GM23338 (cell line): ENCODE results near the gene REG1B. TPM values are rescaled to one million over a fixed set of nuclear protein-coding genes. Genes with fewer than 3 reads are reported as not detected.

Source experiments
- ATAC-seq: fragments of 200-7000 bp; cut with Tn5 transposase; 3 replicates; pipeline ENCODE4 v1.9.1; 2020
- DNase-seq: peaks from one replicate; pipeline ENCODE4 v3.0.0-alpha.2; 2015; ENCODE audit warnings: low spot score
- H2AFZ ChIP-seq: fragments of 200-600 bp; sonication (generic); 2 replicates; pipeline ENCODE4 v1.8.0; 2016; ENCODE audit warnings: antibody characterized with exemption, mild to moderate bottlenecking, moderate library complexity
- H3F3A ChIP-seq: fragments of 200-600 bp; sonication (generic); replicated peaks from 2 replicates; pipeline ENCODE4 v1.8.0; 2017; ENCODE audit warnings: antibody characterized with exemption, mixed run types, low read depth
- H3K27ac ChIP-seq: fragments of 200-600 bp; sonication (generic); 2 replicates; pipeline ENCODE4 v1.6.1; 2016; ENCODE audit warnings: low read depth
- H3K27me3 ChIP-seq: fragments of 200-600 bp; sonication (generic); 2 replicates; pipeline ENCODE4 v1.8.0; 2016; ENCODE audit warnings: mild to moderate bottlenecking, mixed run types, moderate library complexity; ENCODE audit not compliant: insufficient read depth
- H3K36me3 ChIP-seq: fragments of 200-600 bp; sonication (generic); 2 replicates; pipeline ENCODE4 v1.8.0; 2016; ENCODE audit warnings: mild to moderate bottlenecking; ENCODE audit not compliant: insufficient read depth
- H3K4me1 ChIP-seq: fragments of 200-600 bp; sonication (generic); 2 replicates; pipeline ENCODE4 v1.8.0; 2016; ENCODE audit warnings: mild to moderate bottlenecking, moderate library complexity; ENCODE audit not compliant: insufficient read depth
- H3K4me2 ChIP-seq: fragments of 200-600 bp; sonication (generic); 2 replicates; pipeline ENCODE4 v1.7.1; 2017; ENCODE audit warnings: mixed run types
- H3K4me3 ChIP-seq: fragments of 200-600 bp; sonication (generic); 2 replicates; pipeline ENCODE4 v1.6.1; 2016; ENCODE audit warnings: mixed run types
- H3K79me2 ChIP-seq: fragments of 200-600 bp; sonication (generic); replicated peaks from 2 replicates; pipeline ENCODE4 v1.8.0; 2017; ENCODE audit warnings: mild to moderate bottlenecking; ENCODE audit not compliant: insufficient read depth
- H3K9me2 ChIP-seq: fragments of 200-600 bp; sonication (generic); 2 replicates; pipeline ENCODE4 v1.8.0; 2017; ENCODE audit not compliant: insufficient read depth
- H4K20me1 ChIP-seq: fragments of 200-600 bp; sonication (generic); replicated peaks from 2 replicates; pipeline ENCODE4 v1.8.0; 2017; ENCODE audit warnings: mild to moderate bottlenecking; ENCODE audit not compliant: insufficient read depth
- H3K27ac Mint-ChIP-seq: 2 replicates; pipeline ENCODE4 v1.8.0; 2020; ENCODE audit warnings: inconsistent platforms, mild to moderate bottlenecking, moderate library complexity, mixed read lengths
- H3K27me3 Mint-ChIP-seq: 3 replicates; pipeline ENCODE4 v1.8.0; 2022; ENCODE audit warnings: low read depth, mild to moderate bottlenecking, moderate library complexity, mixed read lengths, inconsistent platforms; ENCODE audit not compliant: insufficient read depth, poor library complexity
- H3K36me3 Mint-ChIP-seq: 3 replicates; pipeline ENCODE4 v1.8.0; 2021; ENCODE audit warnings: low read depth, mild to moderate bottlenecking, inconsistent platforms, moderate library complexity, mixed read lengths
- H3K4me1 Mint-ChIP-seq: 3 replicates; pipeline ENCODE4 v1.8.0; 2020; ENCODE audit warnings: mild to moderate bottlenecking, inconsistent platforms, mixed read lengths
- H3K4me3 Mint-ChIP-seq: 3 replicates; pipeline ENCODE4 v1.8.0; 2021; ENCODE audit warnings: moderate library complexity, mild to moderate bottlenecking, inconsistent platforms, mixed read lengths
- H3K9me3 Mint-ChIP-seq: 3 replicates; pipeline ENCODE4 v1.8.0; 2020; ENCODE audit warnings: moderate library complexity, mild to moderate bottlenecking, inconsistent platforms, mixed read lengths
- CREB1 ChIP-seq: fragments of 250-450 bp; sonication (Bioruptor Pico); IDR thresholded peaks from 2 replicates; pipeline ENCODE4 v1.5.0; 2020; ENCODE audit warnings: low read depth, mild to moderate bottlenecking, moderate library complexity
- EZH2 ChIP-seq: fragments of 200-600 bp; sonication (generic); IDR thresholded peaks from one replicate; pipeline ENCODE4 v1.8.0; 2017; ENCODE audit warnings: antibody characterized with exemption, mild to moderate bottlenecking, low read depth; ENCODE audit not compliant: unreplicated experiment
- EZH2phosphoT487 ChIP-seq: fragments of 200-600 bp; sonication (generic); IDR thresholded peaks from one replicate; pipeline ENCODE4 v1.8.1; 2018; ENCODE audit warnings: antibody characterized with exemption; ENCODE audit not compliant: unreplicated experiment
- JUNB ChIP-seq: IDR thresholded peaks from one replicate; pipeline ENCODE4 v1.6.1; 2016; ENCODE audit warnings: antibody characterized with exemption; ENCODE audit not compliant: unreplicated experiment
- NANOG ChIP-seq: IDR thresholded peaks from 2 replicates; pipeline ENCODE4 v1.6.1; 2016; ENCODE audit warnings: antibody characterized with exemption, borderline replicate concordance
- POLR2AphosphoS5 ChIP-seq: IDR thresholded peaks from 2 replicates; pipeline ENCODE4 v1.6.1; 2016; ENCODE audit warnings: antibody characterized with exemption, low read depth
- STAT1 ChIP-seq: IDR thresholded peaks from one replicate; pipeline ENCODE4 v1.6.1; 2016; ENCODE audit warnings: antibody characterized with exemption; ENCODE audit not compliant: unreplicated experiment
- ZNF114 ChIP-seq: fragments of 250-450 bp; sonication (Bioruptor Pico); IDR thresholded peaks from 2 replicates; pipeline ENCODE4 v1.5.0; 2020; ENCODE audit warnings: mild to moderate bottlenecking, moderate library complexity
- ZNF331 ChIP-seq: fragments of 250-450 bp; sonication (Bioruptor Pico); IDR thresholded peaks from 2 replicates; pipeline ENCODE4 v1.5.0; 2020; ENCODE audit warnings: low read depth, mild to moderate bottlenecking, moderate library complexity
- polyA plus RNA-seq: library from polyadenylated mRNA; unstranded; fragments of >200 nt; fragmentation: Nextera tagmentation; extraction: Ambion mirVana; gene quantifications from 2 replicates; pipeline ENCODE4 v1.2.1, GENCODE V29; 2016
- total RNA-seq: library from RNA; depleted of rRNA; stranded (reverse); fragments of >200 nt; shearing (Covaris generic); gene quantifications from 2 replicates; pipeline ENCODE4 v1.2.3, GENCODE V29; 2014
- TF ChIP-seq, protein P1 (sequence below): IDR thresholded peaks from one replicate; pipeline ENCODE4 v1.6.1; 2018; ENCODE audit warnings: antibody characterized with exemption; ENCODE audit not compliant: unreplicated experiment
- TF ChIP-seq, protein P2 (sequence below): IDR thresholded peaks from 2 replicates; pipeline ENCODE4 v1.6.1; 2016; ENCODE audit warnings: antibody characterized with exemption
- TF ChIP-seq, protein P3 (sequence below): fragments of 250-450 bp; sonication (Bioruptor Pico); IDR thresholded peaks from 2 replicates; pipeline ENCODE4 v1.5.0; 2020; ENCODE audit warnings: mild to moderate bottlenecking, moderate library complexity
- TF ChIP-seq, protein P4 (sequence below), 2 experiments: fragments of 200-600 bp in 1 of 2; sonication (generic) in 1 of 2; conservative IDR thresholded peaks; 2 replicates each; pipeline versions ENCODE4 v1.5.1 to v1.6.1; 2016 to 2017; ENCODE audit warnings: antibody characterized with exemption in 2 of 2, low read depth in 2 of 2, mild to moderate bottlenecking in 2 of 2, moderate library complexity in 1 of 2

Gene REG1B
- total and polyA plus RNA-seq, 2 experiments from 2014 or later = not detected

DNA sequence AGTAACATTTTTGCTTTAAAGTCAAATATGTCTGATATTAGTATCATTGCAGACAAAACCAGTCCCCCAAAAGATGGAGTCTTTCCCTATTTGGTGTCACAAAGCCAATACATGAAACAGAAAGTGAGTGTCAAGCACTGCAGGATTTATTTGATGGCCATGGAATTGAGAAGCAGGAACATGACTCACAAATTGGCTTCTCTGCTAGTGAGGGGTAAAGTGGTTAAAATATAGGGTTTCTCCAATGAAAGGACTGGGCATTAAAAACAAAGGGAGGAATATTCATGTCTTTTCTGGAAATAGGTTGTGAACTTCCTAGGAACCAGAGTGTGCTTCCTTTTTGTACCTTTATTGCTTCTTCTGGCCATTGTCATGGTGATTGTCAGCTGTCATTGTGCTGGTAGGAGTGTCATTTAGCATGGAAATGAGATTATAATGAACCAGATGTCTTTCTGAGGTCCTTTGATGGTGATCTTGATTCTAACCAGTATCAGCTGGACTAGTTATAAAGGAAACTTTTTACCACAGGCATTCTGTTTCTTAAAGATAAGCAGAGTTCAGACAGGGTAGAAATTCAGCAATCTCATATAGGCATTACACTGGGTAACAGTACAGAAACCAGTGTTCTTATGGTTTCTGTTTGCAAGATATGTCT lies 4.1 kb downstream of the REG1B start:
- TF ChIP-seq, protein P1, sequence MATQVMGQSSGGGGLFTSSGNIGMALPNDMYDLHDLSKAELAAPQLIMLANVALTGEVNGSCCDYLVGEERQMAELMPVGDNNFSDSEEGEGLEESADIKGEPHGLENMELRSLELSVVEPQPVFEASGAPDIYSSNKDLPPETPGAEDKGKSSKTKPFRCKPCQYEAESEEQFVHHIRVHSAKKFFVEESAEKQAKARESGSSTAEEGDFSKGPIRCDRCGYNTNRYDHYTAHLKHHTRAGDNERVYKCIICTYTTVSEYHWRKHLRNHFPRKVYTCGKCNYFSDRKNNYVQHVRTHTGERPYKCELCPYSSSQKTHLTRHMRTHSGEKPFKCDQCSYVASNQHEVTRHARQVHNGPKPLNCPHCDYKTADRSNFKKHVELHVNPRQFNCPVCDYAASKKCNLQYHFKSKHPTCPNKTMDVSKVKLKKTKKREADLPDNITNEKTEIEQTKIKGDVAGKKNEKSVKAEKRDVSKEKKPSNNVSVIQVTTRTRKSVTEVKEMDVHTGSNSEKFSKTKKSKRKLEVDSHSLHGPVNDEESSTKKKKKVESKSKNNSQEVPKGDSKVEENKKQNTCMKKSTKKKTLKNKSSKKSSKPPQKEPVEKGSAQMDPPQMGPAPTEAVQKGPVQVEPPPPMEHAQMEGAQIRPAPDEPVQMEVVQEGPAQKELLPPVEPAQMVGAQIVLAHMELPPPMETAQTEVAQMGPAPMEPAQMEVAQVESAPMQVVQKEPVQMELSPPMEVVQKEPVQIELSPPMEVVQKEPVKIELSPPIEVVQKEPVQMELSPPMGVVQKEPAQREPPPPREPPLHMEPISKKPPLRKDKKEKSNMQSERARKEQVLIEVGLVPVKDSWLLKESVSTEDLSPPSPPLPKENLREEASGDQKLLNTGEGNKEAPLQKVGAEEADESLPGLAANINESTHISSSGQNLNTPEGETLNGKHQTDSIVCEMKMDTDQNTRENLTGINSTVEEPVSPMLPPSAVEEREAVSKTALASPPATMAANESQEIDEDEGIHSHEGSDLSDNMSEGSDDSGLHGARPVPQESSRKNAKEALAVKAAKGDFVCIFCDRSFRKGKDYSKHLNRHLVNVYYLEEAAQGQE = no peak
- TF ChIP-seq POLR2AphosphoS5 = no peak
- TF ChIP-seq, protein P2, sequence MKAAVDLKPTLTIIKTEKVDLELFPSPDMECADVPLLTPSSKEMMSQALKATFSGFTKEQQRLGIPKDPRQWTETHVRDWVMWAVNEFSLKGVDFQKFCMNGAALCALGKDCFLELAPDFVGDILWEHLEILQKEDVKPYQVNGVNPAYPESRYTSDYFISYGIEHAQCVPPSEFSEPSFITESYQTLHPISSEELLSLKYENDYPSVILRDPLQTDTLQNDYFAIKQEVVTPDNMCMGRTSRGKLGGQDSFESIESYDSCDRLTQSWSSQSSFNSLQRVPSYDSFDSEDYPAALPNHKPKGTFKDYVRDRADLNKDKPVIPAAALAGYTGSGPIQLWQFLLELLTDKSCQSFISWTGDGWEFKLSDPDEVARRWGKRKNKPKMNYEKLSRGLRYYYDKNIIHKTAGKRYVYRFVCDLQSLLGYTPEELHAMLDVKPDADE = no peak
- no peak for TF ChIP-seq STAT1
- TF ChIP-seq, protein P3, sequence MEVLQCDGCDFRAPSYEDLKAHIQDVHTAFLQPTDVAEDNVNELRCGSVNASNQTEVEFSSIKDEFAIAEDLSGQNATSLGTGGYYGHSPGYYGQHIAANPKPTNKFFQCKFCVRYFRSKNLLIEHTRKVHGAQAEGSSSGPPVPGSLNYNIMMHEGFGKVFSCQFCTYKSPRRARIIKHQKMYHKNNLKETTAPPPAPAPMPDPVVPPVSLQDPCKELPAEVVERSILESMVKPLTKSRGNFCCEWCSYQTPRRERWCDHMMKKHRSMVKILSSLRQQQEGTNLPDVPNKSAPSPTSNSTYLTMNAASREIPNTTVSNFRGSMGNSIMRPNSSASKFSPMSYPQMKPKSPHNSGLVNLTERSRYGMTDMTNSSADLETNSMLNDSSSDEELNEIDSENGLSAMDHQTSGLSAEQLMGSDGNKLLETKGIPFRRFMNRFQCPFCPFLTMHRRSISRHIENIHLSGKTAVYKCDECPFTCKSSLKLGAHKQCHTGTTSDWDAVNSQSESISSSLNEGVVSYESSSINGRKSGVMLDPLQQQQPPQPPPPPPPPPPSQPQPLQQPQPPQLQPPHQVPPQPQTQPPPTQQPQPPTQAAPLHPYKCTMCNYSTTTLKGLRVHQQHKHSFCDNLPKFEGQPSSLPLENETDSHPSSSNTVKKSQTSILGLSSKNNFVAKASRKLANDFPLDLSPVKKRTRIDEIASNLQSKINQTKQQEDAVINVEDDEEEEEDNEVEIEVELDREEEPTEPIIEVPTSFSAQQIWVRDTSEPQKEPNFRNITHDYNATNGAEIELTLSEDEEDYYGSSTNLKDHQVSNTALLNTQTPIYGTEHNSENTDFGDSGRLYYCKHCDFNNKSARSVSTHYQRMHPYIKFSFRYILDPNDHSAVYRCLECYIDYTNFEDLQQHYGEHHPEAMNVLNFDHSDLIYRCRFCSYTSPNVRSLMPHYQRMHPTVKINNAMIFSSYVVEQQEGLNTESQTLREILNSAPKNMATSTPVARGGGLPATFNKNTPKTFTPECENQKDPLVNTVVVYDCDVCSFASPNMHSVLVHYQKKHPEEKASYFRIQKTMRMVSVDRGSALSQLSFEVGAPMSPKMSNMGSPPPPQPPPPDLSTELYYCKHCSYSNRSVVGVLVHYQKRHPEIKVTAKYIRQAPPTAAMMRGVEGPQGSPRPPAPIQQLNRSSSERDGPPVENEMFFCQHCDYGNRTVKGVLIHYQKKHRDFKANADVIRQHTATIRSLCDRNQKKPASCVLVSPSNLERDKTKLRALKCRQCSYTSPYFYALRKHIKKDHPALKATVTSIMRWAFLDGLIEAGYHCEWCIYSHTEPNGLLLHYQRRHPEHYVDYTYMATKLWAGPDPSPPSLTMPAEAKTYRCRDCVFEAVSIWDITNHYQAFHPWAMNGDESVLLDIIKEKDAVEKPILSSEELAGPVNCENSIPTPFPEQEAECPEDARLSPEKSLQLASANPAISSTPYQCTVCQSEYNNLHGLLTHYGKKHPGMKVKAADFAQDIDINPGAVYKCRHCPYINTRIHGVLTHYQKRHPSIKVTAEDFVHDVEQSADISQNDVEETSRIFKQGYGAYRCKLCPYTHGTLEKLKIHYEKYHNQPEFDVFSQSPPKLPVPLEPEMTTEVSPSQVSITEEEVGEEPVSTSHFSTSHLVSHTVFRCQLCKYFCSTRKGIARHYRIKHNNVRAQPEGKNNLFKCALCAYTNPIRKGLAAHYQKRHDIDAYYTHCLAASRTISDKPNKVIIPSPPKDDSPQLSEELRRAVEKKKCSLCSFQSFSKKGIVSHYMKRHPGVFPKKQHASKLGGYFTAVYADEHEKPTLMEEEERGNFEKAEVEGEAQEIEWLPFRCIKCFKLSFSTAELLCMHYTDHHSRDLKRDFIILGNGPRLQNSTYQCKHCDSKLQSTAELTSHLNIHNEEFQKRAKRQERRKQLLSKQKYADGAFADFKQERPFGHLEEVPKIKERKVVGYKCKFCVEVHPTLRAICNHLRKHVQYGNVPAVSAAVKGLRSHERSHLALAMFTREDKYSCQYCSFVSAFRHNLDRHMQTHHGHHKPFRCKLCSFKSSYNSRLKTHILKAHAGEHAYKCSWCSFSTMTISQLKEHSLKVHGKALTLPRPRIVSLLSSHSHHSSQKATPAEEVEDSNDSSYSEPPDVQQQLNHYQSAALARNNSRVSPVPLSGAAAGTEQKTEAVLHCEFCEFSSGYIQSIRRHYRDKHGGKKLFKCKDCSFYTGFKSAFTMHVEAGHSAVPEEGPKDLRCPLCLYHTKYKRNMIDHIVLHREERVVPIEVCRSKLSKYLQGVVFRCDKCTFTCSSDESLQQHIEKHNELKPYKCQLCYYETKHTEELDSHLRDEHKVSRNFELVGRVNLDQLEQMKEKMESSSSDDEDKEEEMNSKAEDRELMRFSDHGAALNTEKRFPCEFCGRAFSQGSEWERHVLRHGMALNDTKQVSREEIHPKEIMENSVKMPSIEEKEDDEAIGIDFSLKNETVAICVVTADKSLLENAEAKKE (CRISPR knock-in tag) = no peak
- TF ChIP-seq CREB1 (CRISPR knock-in tag) = no peak
- no peak for TF ChIP-seq ZNF331 (CRISPR knock-in tag)
- TF ChIP-seq, protein P4, sequence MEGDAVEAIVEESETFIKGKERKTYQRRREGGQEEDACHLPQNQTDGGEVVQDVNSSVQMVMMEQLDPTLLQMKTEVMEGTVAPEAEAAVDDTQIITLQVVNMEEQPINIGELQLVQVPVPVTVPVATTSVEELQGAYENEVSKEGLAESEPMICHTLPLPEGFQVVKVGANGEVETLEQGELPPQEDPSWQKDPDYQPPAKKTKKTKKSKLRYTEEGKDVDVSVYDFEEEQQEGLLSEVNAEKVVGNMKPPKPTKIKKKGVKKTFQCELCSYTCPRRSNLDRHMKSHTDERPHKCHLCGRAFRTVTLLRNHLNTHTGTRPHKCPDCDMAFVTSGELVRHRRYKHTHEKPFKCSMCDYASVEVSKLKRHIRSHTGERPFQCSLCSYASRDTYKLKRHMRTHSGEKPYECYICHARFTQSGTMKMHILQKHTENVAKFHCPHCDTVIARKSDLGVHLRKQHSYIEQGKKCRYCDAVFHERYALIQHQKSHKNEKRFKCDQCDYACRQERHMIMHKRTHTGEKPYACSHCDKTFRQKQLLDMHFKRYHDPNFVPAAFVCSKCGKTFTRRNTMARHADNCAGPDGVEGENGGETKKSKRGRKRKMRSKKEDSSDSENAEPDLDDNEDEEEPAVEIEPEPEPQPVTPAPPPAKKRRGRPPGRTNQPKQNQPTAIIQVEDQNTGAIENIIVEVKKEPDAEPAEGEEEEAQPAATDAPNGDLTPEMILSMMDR (conservative IDR thresholded peaks at IDR 0.05; ENCODE audit: low read depth in 2 of 2) = no peak
- no peak for TF ChIP-seq ZNF114
- no peak for TF ChIP-seq JUNB
- no peak for TF ChIP-seq NANOG
- no peak for TF ChIP-seq EZH2phosphoT487
- no peak for TF ChIP-seq EZH2
- no peaks in the 10 kb centered on the region for H3K27me3 ChIP-seq
- H3K27ac ChIP-seq = no peak overlapping the region
- Mint-ChIP-seq H3K9me3 (peaks cover 7% of the 10 kb centered on the region; the same call in 2 of the 3 replicates), H3K27me3 (peaks cover 2% of the 10 kb centered on the region), H3K27ac (no peak overlapping the region), H3K36me3 (no peaks in the 10 kb centered on the region; the same call in 2 of the 3 replicates), H3K4me1 (peaks cover 8% of the 10 kb centered on the region; the same call in 2 of the 3 replicates), H3K4me3 (no peak overlapping the region)
- H3K4me1 ChIP-seq = peaks cover 10% of the 10 kb centered on the region; the same call in 1 of the 2 replicates
- no peaks in the 10 kb centered on the region for H3K79me2 ChIP-seq
- DNase-seq (no peak), ATAC-seq (no peak)
- H3F3A ChIP-seq = no peaks in the 10 kb centered on the region
- H4K20me1 ChIP-seq = no peaks in the 10 kb centered on the region
- no peaks in the 10 kb centered on the region for H3K36me3 ChIP-seq
- H3K4me3 ChIP-seq = no peak overlapping the region
- H3K4me2 ChIP-seq = no peak overlapping the region
- H2AFZ ChIP-seq = no peak overlapping the region
- peaks cover 12% of the 10 kb centered on the region; the same call in 1 of the 2 replicates for H3K9me2 ChIP-seq
